GM21367 (cell line): ENCODE results near the gene PPP2R2B.

ENCODE experiments used
- ATAC-seq: cut with Tn5 transposase; IDR thresholded peaks from one replicate; pipeline ENCODE4 v1.9.1; 2021; ENCODE audit not compliant: unreplicated experiment

Gene PPP2R2B

DNA sequence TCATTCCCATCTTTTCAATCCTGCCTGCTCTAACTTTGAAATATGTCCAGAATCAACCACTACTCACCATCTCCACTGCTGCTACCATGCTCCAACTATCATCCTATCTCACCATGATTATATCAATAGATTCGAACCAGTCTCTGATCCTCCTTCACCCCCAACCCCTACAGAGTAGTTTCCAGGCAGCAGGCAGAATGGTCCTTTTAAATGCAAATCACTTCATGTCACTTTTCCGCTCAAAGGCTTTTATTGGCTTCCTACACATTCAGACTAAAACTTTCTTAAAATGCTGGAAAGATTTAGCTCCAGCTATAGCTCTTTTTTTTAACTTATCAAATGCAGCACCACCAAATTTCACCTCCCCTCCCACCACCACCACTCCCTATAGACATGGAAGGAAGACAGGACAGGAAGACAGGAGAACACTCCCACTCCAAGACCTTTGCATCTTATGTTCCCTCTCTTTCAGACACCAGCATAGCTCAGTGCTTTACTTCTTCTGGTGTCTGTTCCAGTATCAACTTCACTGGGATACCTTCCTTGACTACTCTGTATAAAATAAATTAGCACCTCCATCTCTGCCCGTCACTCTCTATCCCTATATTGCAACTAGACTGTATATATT, 9.9 kb upstream of the PPP2R2B start:
- no peak for ATAC-seq

DNA sequence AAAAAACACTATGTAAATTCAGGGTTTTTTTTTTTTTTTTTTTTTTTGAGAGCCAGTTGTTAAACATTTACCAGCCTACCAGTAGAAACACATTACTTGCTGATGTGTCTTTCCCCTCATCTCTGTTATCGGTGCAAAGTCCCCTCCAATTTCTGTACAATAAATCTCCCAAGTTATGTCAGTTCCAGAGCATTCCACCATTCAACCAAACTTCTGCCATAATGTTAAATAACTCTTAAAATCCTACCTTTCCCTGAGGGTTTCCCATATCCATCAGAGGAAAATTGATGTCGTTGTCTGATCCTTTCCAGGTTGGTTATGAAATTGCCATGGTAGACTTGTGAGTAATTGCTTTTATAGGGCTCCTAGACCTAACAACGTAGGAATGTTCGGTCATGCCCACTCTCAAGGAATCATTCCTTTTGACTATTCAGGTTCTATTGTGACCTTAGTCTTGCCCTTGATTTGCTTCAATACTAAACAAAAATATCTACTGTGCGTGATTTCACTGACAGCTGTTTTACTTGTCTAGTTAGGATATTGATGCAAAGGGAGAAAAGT, 5.6 kb upstream of the PPP2R2B start:
- ATAC-seq, result no peak

- no peak for ATAC-seq
These were observed 5.0 kb upstream of the PPP2R2B start for GRCh38 chr5:146883511-146883910.

GRCh38 chr5:146880966-146881365, 2.4 kb upstream of the PPP2R2B start:
- no peak for ATAC-seq

GRCh38 chr5:146877783-146878475, 628 bp downstream of the PPP2R2B start:
- no peak for ATAC-seq

GRCh38 chr5:146877178-146877681, 1.3 kb downstream of the PPP2R2B start:
- ATAC-seq, result no peak

DNA sequence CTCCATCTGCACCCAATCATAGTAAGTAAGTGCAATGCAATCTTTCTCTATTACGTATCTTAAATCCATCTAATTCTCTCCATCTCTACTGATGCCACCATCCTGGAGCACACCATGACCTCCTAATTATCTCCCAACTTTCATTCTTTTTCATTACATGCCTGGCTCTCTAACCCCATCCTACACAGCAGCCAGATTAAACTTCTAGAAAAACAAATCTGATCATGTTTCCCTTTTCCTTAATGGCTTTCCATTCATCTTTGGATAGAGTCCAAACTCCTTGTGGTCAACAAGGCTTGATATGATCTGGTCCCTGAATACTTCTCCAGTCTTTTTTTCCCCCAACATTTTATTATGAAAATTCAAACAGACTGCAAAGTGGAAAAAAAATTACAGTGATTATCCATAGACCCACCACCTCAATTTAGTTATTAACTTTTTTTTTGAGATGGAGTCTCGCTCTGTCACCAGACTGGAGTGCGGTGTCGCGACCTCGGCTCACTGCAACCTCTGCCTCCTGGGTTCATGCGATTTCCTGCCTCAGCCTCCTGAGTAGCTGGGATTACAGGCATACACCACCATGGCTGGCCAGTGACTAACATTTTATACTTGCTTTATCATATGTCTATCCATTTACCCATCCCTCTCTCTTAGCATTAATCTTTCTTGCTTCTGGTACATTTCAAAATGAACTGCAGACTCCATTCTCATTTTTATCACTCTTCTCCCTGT, 5.2 kb downstream of the PPP2R2B start:
- ATAC-seq, result no peak

- ATAC-seq, result no peak
These were observed 6.4 kb downstream of the PPP2R2B start for GRCh38 chr5:146872188-146872587.

DNA sequence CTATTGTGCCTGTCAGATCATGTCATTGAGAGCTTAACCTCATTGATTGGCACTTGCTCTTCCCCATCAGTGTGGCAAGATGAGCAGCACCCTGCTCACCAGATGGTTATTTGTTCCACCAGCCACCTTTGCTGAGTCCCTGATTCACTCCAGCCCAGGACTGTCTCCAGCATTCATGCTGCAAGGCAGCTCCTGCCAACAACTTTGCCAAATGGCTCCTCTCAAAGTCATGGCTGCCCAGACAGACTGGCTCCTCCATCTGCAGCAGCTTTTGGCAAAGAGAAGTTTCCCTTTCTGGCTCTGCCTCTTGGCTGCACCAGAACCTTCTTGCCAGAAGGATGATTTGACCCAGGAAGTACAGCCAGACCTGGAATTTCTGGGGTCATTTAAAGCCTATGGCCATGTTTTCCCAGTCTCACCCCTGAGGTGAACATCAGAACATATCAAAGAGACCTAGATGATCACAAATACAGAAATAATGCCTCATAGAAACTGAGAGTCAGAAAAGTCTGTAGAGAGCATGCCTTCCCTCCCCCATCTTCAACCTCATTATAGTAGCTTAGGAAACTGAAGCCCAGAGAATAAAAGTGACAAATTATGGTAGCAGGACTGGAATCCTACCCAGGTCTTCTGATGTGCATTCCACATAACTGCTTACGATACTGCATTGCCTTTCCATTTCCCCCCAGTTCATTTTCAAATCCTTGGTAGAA, 10.4 kb downstream of the PPP2R2B start:
- no peak for ATAC-seq

GRCh38 chr5:146866263-146866662, 12.3 kb downstream of the PPP2R2B start:
- ATAC-seq, result no peak

DNA sequence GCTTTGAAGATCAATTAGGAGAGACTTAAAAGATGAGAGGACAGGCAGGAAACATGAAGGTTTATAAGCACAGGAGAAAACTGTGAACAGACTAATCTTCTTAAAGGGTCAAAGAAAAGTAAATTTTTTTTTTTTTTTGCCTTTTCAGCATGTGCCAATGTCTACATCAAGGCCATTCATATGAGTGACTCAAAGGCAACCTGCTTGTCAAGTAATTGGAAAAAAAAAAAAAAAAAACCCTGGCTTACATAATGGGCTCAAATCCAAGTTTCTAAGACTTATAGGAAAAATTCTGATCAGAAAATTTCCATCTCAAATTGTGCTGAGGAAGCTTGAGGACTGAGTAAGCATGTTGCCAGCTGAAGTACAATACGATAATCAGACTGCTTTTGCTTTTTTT, 15.9 kb downstream of the PPP2R2B start:
- ATAC-seq, result no peak

- ATAC-seq, result no peak
These were observed 18.2 kb downstream of the PPP2R2B start for GRCh38 chr5:146860213-146860893.

GRCh38 chr5:146852089-146852488, 26.5 kb downstream of the PPP2R2B start:
- no peak for ATAC-seq

- ATAC-seq, result no peak
These were observed 27.4 kb downstream of the PPP2R2B start for GRCh38 chr5:146851133-146851532.

- no peak for ATAC-seq
These were observed 28.8 kb downstream of the PPP2R2B start for GRCh38 chr5:146849694-146850303.

DNA sequence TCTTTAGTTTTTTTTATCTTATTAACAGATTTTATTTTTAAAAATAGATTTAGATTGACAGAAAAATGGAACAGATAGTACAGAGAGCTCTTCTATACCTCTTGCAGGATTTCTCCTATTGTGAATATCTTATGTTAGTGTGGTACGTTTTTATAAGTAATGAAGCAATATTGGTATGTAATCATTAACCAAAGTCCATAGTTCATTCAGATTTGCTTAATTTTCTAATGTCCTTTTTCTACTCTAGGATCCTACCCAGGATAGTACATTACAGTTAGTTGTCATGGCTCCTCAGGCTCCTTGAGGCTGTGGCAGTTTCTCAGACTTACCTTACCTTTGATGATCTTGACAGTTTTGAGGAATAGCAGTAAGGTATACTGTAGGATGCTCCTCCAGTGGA, 30.4 kb downstream of the PPP2R2B start:
- ATAC-seq, result no peak

- no peak for ATAC-seq
These were observed 38.5 kb downstream of the PPP2R2B start for GRCh38 chr5:146840016-146840415.

GRCh38 chr5:146836226-146836842, 42.2 kb downstream of the PPP2R2B start:
- no peak for ATAC-seq

DNA sequence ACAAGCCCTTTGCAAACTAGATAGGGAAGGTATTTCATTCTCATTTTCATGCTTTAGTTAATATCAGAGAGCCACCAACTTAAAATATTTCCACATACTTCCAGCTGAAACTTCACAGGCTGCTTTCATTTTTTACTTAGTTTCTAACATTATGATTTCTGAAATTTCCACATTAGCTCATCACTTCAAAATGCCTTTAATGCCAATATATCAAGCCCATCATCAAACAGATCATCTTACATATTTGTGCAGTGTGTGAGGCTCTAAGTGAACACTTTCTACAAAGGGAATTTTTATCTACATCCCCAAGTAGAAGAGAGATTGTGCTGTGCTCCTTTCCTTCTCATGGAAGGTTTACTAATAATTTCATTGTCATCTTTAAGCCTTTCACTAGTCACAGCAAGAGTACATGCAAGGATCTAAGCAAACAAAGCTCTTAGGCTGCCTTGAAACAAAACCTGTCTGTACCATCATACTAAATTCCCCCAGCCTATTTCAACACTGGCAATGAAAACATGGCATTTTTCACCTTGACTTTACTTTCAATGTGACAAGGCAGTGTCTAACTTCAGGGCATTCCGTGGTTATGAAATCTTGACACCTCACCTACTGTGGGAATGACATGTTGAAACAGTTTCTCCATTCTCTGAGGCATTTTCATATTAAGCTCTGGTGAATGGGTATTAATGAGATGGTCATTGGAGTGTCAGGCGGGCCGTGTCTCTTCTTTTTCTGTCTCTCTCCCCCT, 45.4 kb downstream of the PPP2R2B start:
- no peak for ATAC-seq
